ENCODE measurements around the gene FITM1.

Gene FITM1

GRCh38 chr14:24129410-24129998, 955 bp upstream of the FITM1 start:
- no peaks in the 10 kb centered on the region for H3K4me1 ChIP-seq (ENCODE audit: control insufficient read depth, insufficient read depth, low read length)
- TF ChIP-seq, protein P1, sequence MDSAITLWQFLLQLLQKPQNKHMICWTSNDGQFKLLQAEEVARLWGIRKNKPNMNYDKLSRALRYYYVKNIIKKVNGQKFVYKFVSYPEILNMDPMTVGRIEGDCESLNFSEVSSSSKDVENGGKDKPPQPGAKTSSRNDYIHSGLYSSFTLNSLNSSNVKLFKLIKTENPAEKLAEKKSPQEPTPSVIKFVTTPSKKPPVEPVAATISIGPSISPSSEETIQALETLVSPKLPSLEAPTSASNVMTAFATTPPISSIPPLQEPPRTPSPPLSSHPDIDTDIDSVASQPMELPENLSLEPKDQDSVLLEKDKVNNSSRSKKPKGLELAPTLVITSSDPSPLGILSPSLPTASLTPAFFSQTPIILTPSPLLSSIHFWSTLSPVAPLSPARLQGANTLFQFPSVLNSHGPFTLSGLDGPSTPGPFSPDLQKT (IDR thresholded peaks at IDR 0.05; ENCODE audit: borderline replicate concordance, low read depth, low read length): no peak
- no peaks in the 10 kb centered on the region for H3K36me3 ChIP-seq (ENCODE audit: control insufficient read depth in 2 of 2, insufficient read depth in 1 of 2, low read length in 2 of 2)
- H3K27ac ChIP-seq (ENCODE audit: extremely low read depth, low read depth, low read length): no peak overlapping the region
- no peaks in the 10 kb centered on the region for H3K9me3 ChIP-seq (ENCODE audit: control insufficient read depth, insufficient read depth, low read depth, low read length)
- ChIA-PET POLR2A (interaction anchor here (0.9 to 1.8 kb wide), 2 partner anchors 11 to 14 kb away, joined by 5 read pairs; partner anchors contain the start of genes DCAF11 and NRL), CTCF (interaction anchor here (0.9 kb wide), 1 partner anchor 21 kb away, joined by 3 read pairs; no protein-coding TSS in a partner anchor)
- no peak overlapping the region for H3K4me3 ChIP-seq (ENCODE audit: low read depth, low read length)

GRCh38 chr14:24130717-24131548, 474 bp downstream of the FITM1 start:
- Histone ChIP-seq H3K27ac (ENCODE audit: extremely low read depth, low read depth, low read length) (no peak overlapping the region), H3K4me1 (ENCODE audit: control insufficient read depth, insufficient read depth, low read length) (no peaks in the 10 kb centered on the region), H3K4me3 (ENCODE audit: low read depth, low read length) (no peak overlapping the region), H3K36me3 (ENCODE audit: control insufficient read depth in 2 of 2, insufficient read depth in 1 of 2, low read length in 2 of 2) (no peaks in the 10 kb centered on the region), H3K9me3 (ENCODE audit: control insufficient read depth, insufficient read depth, low read depth, low read length) (no peaks in the 10 kb centered on the region)
- CTCF ChIA-PET: no interaction called here
- POLR2A ChIA-PET: no interaction called here
- no peak for TF ChIP-seq ZNF366 (tag by site-specific recombination; conservative IDR thresholded peaks at IDR 0.05)
- no peak for TF ChIP-seq BCL11A (tag by site-specific recombination; IDR thresholded peaks at IDR 0.05; ENCODE audit: low read depth)
- TF ChIP-seq ZNF266 (tag by site-specific recombination; IDR thresholded peaks at IDR 0.05; ENCODE audit: low read depth): no peak

DNA sequence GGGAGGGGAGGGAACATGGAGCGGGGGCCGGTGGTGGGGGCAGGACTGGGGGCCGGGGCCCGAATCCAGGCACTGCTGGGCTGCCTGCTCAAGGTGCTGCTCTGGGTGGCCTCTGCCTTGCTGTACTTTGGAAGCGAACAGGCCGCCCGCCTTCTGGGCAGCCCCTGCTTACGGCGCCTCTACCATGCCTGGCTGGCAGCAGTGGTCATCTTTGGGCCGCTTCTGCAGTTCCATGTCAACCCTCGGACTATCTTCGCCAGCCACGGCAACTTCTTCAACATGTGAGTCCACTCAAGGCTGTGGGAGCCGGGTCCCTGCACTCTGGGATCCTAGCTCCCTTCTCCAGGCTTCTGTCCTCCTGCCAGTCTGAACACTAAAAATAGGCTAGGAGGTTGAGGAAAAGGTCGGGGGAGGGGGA, 1.1 kb downstream of the FITM1 start:
- TF ChIP-seq ZNF112 (tag by site-specific recombination; IDR thresholded peaks at IDR 0.05) (no peak), ZNF155 (tag by site-specific recombination; IDR thresholded peaks at IDR 0.05) (no peak)
- TF ChIP-seq, protein P2, sequence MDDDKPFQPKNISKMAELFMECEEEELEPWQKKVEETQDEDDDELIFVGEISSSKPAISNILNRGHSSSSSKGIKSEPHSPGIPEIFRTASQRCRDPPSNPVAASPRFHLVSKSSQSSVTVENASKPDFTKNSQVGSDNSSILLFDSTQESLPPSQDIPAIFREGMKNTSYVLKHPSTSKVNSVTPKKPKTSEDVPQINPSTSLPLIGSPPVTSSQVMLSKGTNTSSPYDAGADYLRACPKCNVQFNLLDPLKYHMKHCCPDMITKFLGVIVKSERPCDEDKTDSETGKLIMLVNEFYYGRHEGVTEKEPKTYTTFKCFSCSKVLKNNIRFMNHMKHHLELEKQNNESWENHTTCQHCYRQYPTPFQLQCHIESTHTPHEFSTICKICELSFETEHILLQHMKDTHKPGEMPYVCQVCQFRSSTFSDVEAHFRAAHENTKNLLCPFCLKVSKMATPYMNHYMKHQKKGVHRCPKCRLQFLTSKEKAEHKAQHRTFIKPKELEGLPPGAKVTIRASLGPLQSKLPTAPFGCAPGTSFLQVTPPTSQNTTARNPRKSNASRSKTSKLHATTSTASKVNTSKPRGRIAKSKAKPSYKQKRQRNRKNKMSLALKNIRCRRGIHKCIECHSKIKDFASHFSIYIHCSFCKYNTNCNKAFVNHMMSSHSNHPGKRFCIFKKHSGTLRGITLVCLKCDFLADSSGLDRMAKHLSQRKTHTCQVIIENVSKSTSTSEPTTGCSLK (tag by site-specific recombination; IDR thresholded peaks at IDR 0.05): no peak
- no peaks in the 10 kb centered on the region for H3K36me3 ChIP-seq (ENCODE audit: control insufficient read depth in 2 of 2, insufficient read depth in 1 of 2, low read length in 2 of 2)
- H3K4me3 ChIP-seq (ENCODE audit: low read depth, low read length): no peak overlapping the region
- no peaks in the 10 kb centered on the region for H3K4me1 ChIP-seq (ENCODE audit: control insufficient read depth, insufficient read depth, low read length)
- no peaks in the 10 kb centered on the region for H3K9me3 ChIP-seq (ENCODE audit: control insufficient read depth, insufficient read depth, low read depth, low read length)
- CTCF ChIA-PET: no interaction called here
- POLR2A ChIA-PET: no interaction called here
- no peak overlapping the region for H3K27ac ChIP-seq (ENCODE audit: extremely low read depth, low read depth, low read length)

DNA sequence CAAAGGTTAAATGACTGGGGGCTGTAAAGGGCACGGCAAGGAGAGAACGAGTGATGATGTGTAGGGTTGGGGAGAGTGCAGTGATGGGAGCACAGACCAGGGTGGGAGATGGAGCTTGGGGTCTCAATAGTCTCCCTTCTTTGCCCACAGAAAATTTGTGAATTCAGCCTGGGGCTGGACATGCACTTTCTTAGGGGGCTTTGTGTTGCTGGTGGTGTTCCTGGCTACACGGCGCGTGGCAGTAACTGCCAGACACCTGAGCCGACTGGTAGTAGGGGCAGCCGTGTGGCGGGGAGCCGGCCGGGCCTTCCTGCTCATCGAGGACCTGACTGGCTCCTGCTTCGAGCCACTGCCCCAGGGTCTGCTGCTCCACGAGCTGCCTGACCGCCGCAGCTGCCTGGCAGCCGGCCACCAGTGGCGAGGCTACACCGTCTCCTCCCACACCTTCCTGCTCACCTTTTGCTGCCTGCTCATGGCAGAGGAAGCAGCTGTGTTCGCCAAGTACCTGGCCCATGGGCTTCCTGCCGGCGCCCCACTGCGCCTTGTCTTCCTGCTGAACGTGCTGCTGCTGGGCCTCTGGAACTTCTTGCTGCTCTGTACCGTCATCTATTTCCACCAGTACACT, 1.7 kb downstream of the FITM1 start:
- no peak for TF ChIP-seq ZFP3 (tag by site-specific recombination; IDR thresholded peaks at IDR 0.05; ENCODE audit: low read depth)
- no peak for TF ChIP-seq ZNF548 (tag by site-specific recombination; IDR thresholded peaks at IDR 0.05)
- TF ChIP-seq HOXD13 (CRISPR knock-in tag; IDR thresholded peaks at IDR 0.05; ENCODE audit: borderline replicate concordance): no peak
- TF ChIP-seq, protein P3, sequence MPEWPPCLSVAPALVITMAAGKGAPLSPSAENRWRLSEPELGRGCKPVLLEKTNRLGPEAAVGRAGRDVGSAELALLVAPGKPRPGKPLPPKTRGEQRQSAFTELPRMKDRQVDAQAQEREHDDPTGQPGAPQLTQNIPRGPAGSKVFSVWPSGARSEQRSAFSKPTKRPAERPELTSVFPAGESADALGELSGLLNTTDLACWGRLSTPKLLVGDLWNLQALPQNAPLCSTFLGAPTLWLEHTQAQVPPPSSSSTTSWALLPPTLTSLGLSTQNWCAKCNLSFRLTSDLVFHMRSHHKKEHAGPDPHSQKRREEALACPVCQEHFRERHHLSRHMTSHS (tag by site-specific recombination; IDR thresholded peaks at IDR 0.05): no peak
- TF ChIP-seq ZNF514 (tag by site-specific recombination; IDR thresholded peaks at IDR 0.05): no peak
- no peak for TF ChIP-seq SCRT2 (tag by site-specific recombination; IDR thresholded peaks at IDR 0.05)
- TF ChIP-seq ZNF239 (tag by site-specific recombination; IDR thresholded peaks at IDR 0.05): no peak
- TF ChIP-seq ZNF654 (tag by site-specific recombination; IDR thresholded peaks at IDR 0.05; ENCODE audit: low read depth): no peak
- CTCF ChIA-PET: interaction anchor here (1.0 kb wide), 1 partner anchor 23 kb away, joined by 5 read pairs; no protein-coding TSS in a partner anchor
- Histone ChIP-seq H3K4me1 (ENCODE audit: control insufficient read depth, insufficient read depth, low read length) (no peaks in the 10 kb centered on the region; the same call in 1 of the 2 replicates), H3K4me3 (ENCODE audit: low read depth, low read length) (no peak overlapping the region), H3K9me3 (ENCODE audit: control insufficient read depth, insufficient read depth, low read depth, low read length) (no peaks in the 10 kb centered on the region), H3K27ac (ENCODE audit: extremely low read depth, low read depth, low read length) (no peak overlapping the region), H3K36me3 (ENCODE audit: control insufficient read depth in 2 of 2, insufficient read depth in 1 of 2, low read length in 2 of 2) (peaks cover 0 to under 1% of the 10 kb centered on the region in 2 experiments; a peak in 1 of 3 replicates)
- POLR2A ChIA-PET: interaction anchor here (0.9 kb wide), 1 partner anchor 38 kb away, joined by 3 read pairs; the partner anchor contains the start of gene PCK2

Data from HEK293 (cell line).